Activated T-cell treated with anti-CD3 and anti-CD28 coated beads for 1 hour (primary cell): ENCODE measurements around the gene CD83.

Experiments
- DNase-seq: peaks from one replicate; pipeline ENCODE4 v3.0.0-alpha.2; 2020; ENCODE audit warnings: low read depth

CD83 gene

GRCh38 chr6:14126191-14126590 is 8.6 kb downstream of the CD83 start:
- DNase-seq = no peak

- no peak for DNase-seq
Measured at GRCh38 chr6:14127611-14128010, 10.0 kb downstream of the CD83 start.

- no peak for DNase-seq
Measured at GRCh38 chr6:14128012-14128411, 10.4 kb downstream of the CD83 start.

GRCh38 chr6:14128746-14129145 is 11.2 kb downstream of the CD83 start:
- DNase-seq = no peak

GRCh38 chr6:14129575-14129974 is 12.0 kb downstream of the CD83 start:
- no peak for DNase-seq

- DNase-seq = no peak
Measured at GRCh38 chr6:14130435-14131075, 13.0 kb downstream of the CD83 start.

- DNase-seq = no peak
Measured at GRCh38 chr6:14131579-14131978, 14.0 kb downstream of the CD83 start.

GRCh38 chr6:14132244-14132920 is 14.8 kb downstream of the CD83 start:
- DNase-seq = no peak

- DNase-seq = no peak
Measured at GRCh38 chr6:14132921-14133275, 15.3 kb downstream of the CD83 start.

- no peak for DNase-seq
Measured at GRCh38 chr6:14134211-14134910, 16.8 kb downstream of the CD83 start.

- DNase-seq = no peak
Measured at GRCh38 chr6:14135893-14136539, 18.4 kb downstream of the CD83 start.

- no peak for DNase-seq
Measured at GRCh38 chr6:14138701-14139215, 21.2 kb downstream of the CD83 start.

- no peak for DNase-seq
Measured at GRCh38 chr6:14141351-14142062, 23.9 kb downstream of the CD83 start.

GRCh38 chr6:14142063-14142450 is 24.5 kb downstream of the CD83 start:
- no peak for DNase-seq

GRCh38 chr6:14142511-14143223 is 25.1 kb downstream of the CD83 start:
- no peak for DNase-seq

GRCh38 chr6:14143305-14143704 is 25.7 kb downstream of the CD83 start:
- no peak for DNase-seq

- peak; percentile 73 for DNase-seq
Measured at GRCh38 chr6:14144678-14145113, 27.1 kb downstream of the CD83 start.

GRCh38 chr6:14146506-14147096 is 29.0 kb downstream of the CD83 start:
- no peak for DNase-seq

- no peak for DNase-seq
Measured at GRCh38 chr6:14147891-14148290, 30.3 kb downstream of the CD83 start.

- DNase-seq = no peak
Measured at GRCh38 chr6:14148471-14148870, 30.9 kb downstream of the CD83 start.
